ENCODE measurements around the gene ZNF101.

The ZNF101 gene

GRCh38 chr19:19732579-19733501 lies 64.2 kb downstream of the ZNF101 start, which contains the start of gene ZNF14:
ZNF14 (minus strand) TSS chr19:19733112; CDS start chr19:19732958, 154 bp downstream.
- no peak within 1 kb of the TSS for H3K27ac ChIP-seq (ENCODE audit: low read depth, low read length)
- H3K4me1 ChIP-seq (ENCODE audit: control insufficient read depth, insufficient read depth, low read length) = no peaks in the 10 kb centered on the region

More at GRCh38 chr19:19732579-19733501, 64.2 kb downstream of the ZNF101 start, which contains the start of gene ZNF14:
- Histone ChIP-seq H3K9ac (ENCODE audit: low read length) (peak within 1 kb of the TSS; percentile 77), H3K27me3 (ENCODE audit: control insufficient read depth, insufficient read depth, low read length) (peaks cover 6% of the 10 kb centered on the region; the same call in 1 of the 2 replicates), H3K4me3 (ENCODE audit: low read depth, low read length) (peak within 1 kb of the TSS; percentile 84), H3K9me3 (ENCODE audit: control insufficient read depth, insufficient read depth, low read depth, low read length) (peaks cover 16% of the 10 kb centered on the region), H3K36me3 (ENCODE audit: control insufficient read depth, insufficient read depth, low read length) (peaks cover 7% of the 10 kb centered on the region)

Measured in HUES6 (cell line).